Measurements from ENCODE around the gene UNKL. TPM values are rescaled to one million over a fixed set of nuclear protein-coding genes. Genes with fewer than 3 reads are reported as not detected.

The UNKL gene
- total RNA-seq, 1 experiment from 2014 or later, result 32.0 TPM

GRCh38 chr16:1454561-1454960 lies 40.1 kb upstream of the UNKL start:
- Mint-ChIP-seq H3K9me3 (no peaks in the 10 kb centered on the region), H3K27me3 (ENCODE audit: low read depth) (no peaks in the 10 kb centered on the region), H3K36me3 (ENCODE audit: insufficient read depth in 1 of 3, low read depth in 3 of 3) (peaks cover 0 to 34% (median 33%) of the 10 kb centered on the region in 3 experiments; a peak in 6 of 7 replicates), H3K4me1 (no peaks in the 10 kb centered on the region), H3K27ac (no peak overlapping the region), H3K4me3 (no peak overlapping the region)
- Histone ChIP-seq H4K91ac (ENCODE audit: insufficient read length, low read depth, low read length) (no peak overlapping the region), H4K20me1 (ENCODE audit: control insufficient read depth, insufficient read depth, insufficient read length) (no peaks in the 10 kb centered on the region), H2BK15ac (ENCODE audit: low read depth, low read length) (no peak overlapping the region), H3K27ac (ENCODE audit: insufficient read length, low read depth, low read length) (no peak overlapping the region), H3K18ac (ENCODE audit: insufficient read length, low read depth, low read length) (no peak overlapping the region), H3K4me1 (ENCODE audit: insufficient read depth, low read length) (no peaks in the 10 kb centered on the region), H3T11ph (ENCODE audit: low read length) (no peak overlapping the region), H2BK12ac (ENCODE audit: insufficient read length, low read depth, low read length) (no peak overlapping the region), H3K56ac (ENCODE audit: insufficient read length, low read depth, low read length) (no peak overlapping the region), H3K27me3 (ENCODE audit: insufficient read depth, low read length) (no peaks in the 10 kb centered on the region), H2BK5ac (ENCODE audit: insufficient read length, low read length) (no peak overlapping the region), H4K5ac (ENCODE audit: insufficient read length, low read depth, low read length) (no peak overlapping the region), H3K79me1 (ENCODE audit: insufficient read depth, low read depth, low read length, poor library complexity, severe bottlenecking) (no peaks in the 10 kb centered on the region), H3K4me2 (ENCODE audit: insufficient read depth, insufficient read length, low read length) (no peak overlapping the region), H3K4ac (ENCODE audit: low read depth, low read length) (no peak overlapping the region), H3K23ac (ENCODE audit: insufficient read length, low read depth, low read length) (no peak overlapping the region), H3K79me2 (ENCODE audit: insufficient read depth, low read length) (no peaks in the 10 kb centered on the region), H3K23me2 (ENCODE audit: insufficient read length, low read depth, low read length, poor library complexity, severe bottlenecking) (no peaks in the 10 kb centered on the region), H4K8ac (replicated peaks; ENCODE audit: insufficient read length, low read depth, low read length) (no peak overlapping the region), H2BK20ac (ENCODE audit: low read depth, low read length, poor library complexity, severe bottlenecking) (no peak overlapping the region), H3K9me3 (ENCODE audit: control insufficient read depth, low read depth, low read length) (no peaks in the 10 kb centered on the region), H2AFZ (ENCODE audit: low read length) (no peak overlapping the region), H3K9ac (ENCODE audit: extremely low read depth, insufficient read length, low read length) (no peak overlapping the region), H2BK120ac (ENCODE audit: low read depth, low read length, poor library complexity, severe bottlenecking) (no peak overlapping the region), H2AK5ac (ENCODE audit: insufficient read length, low read length) (no peak overlapping the region), H3K14ac (ENCODE audit: insufficient read depth, low read length) (no peak overlapping the region)
- no CpG with 5 or more reads among the region's 17 CpGs for WGBS (ENCODE audit: extremely low coverage, insufficient read length, low lambda C conversion rate)
- TF ChIP-seq CTCF (conservative IDR thresholded peaks at IDR 0.05), result no peak
- DNase-seq, result no peak
